Neural crest cell (in vitro differentiated cells): ENCODE measurements around the gene PCID2. TPM values are rescaled to one million over a fixed set of nuclear protein-coding genes. Genes with fewer than 3 reads are reported as not detected.
"Not testable (repeated sequence)": the region's sequence is repeated elsewhere in the genome, so short reads cannot be mapped to it uniquely, and the experiment has no call there.

ENCODE experiments used
- DNase-seq: peaks from one replicate; pipeline ENCODE4 v3.0.0; 2021; ENCODE audit warnings: low read depth, mixed read lengths, low spot score
- H3K27ac Mint-ChIP-seq: one replicate; pipeline ENCODE4 v1.8.0; 2021; ENCODE audit warnings: mild to moderate bottlenecking, mixed read lengths; ENCODE audit not compliant: unreplicated experiment
- H3K27me3 Mint-ChIP-seq: 2 replicates; pipeline ENCODE4 v1.8.0; 2021; ENCODE audit warnings: low read depth, mild to moderate bottlenecking, mixed read lengths
- H3K36me3 Mint-ChIP-seq: 2 replicates; pipeline ENCODE4 v1.8.0; 2021; ENCODE audit warnings: low read depth, mild to moderate bottlenecking, mixed read lengths
- H3K4me1 Mint-ChIP-seq: 2 replicates; pipeline ENCODE4 v1.8.0; 2021; ENCODE audit warnings: mixed read lengths
- H3K4me3 Mint-ChIP-seq: one replicate; pipeline ENCODE4 v1.8.0; 2021; ENCODE audit warnings: mild to moderate bottlenecking, mixed read lengths
- H3K9me3 Mint-ChIP-seq: 2 replicates; pipeline ENCODE4 v1.8.0; 2021; ENCODE audit warnings: mixed read lengths
- CTCF ChIP-seq: fragments of 200-600 bp; sonication (generic); conservative IDR thresholded peaks from 2 replicates; pipeline ENCODE4 v1.5.0; 2021; ENCODE audit warnings: antibody characterized with exemption, mild to moderate bottlenecking
- total RNA-seq: library from RNA; stranded (reverse); gene quantifications from 2 replicates; pipeline ENCODE4 v1.2.1, GENCODE V29; 2021

The PCID2 gene
- total RNA-seq, 1 donor from 2014 or later, result 60.4 TPM

- H3K9me3 Mint-ChIP-seq, result no peaks in the 10 kb centered on the region
- H3K27ac Mint-ChIP-seq, result no peak overlapping the region
- no peak for TF ChIP-seq CTCF
- H3K27me3 Mint-ChIP-seq, result peaks cover 32% of the 10 kb centered on the region
- H3K4me1 Mint-ChIP-seq, result peaks cover 10% of the 10 kb centered on the region
- peaks cover 9% of the 10 kb centered on the region for H3K36me3 Mint-ChIP-seq
- no peak overlapping the region for H3K4me3 Mint-ChIP-seq
- no peak for DNase-seq
These were observed 45.4 kb downstream of the PCID2 start for GRCh38 chr13:113162783-113163685.

- H3K27me3 Mint-ChIP-seq, result peaks cover 38% of the 10 kb centered on the region
- H3K27ac Mint-ChIP-seq, H3K9me3 Mint-ChIP-seq, DNase-seq, H3K36me3 Mint-ChIP-seq, H3K4me3 Mint-ChIP-seq: not testable (repeated sequence)
- H3K4me1 Mint-ChIP-seq, result peaks cover 10% of the 10 kb centered on the region
These were observed 46.5 kb downstream of the PCID2 start for GRCh38 chr13:113161975-113162374.

GRCh38 chr13:113161433-113161832 lies 47.0 kb downstream of the PCID2 start:
- Mint-ChIP-seq H3K36me3 (no peaks in the 10 kb centered on the region), H3K4me1 (peaks cover 10% of the 10 kb centered on the region), H3K27ac (peak overlapping the region; percentile 24), H3K27me3 (peaks cover 40% of the 10 kb centered on the region), H3K4me3 (no peak overlapping the region), H3K9me3 (no peaks in the 10 kb centered on the region)
- no peak for DNase-seq
- TF ChIP-seq CTCF, result no peak

DNA sequence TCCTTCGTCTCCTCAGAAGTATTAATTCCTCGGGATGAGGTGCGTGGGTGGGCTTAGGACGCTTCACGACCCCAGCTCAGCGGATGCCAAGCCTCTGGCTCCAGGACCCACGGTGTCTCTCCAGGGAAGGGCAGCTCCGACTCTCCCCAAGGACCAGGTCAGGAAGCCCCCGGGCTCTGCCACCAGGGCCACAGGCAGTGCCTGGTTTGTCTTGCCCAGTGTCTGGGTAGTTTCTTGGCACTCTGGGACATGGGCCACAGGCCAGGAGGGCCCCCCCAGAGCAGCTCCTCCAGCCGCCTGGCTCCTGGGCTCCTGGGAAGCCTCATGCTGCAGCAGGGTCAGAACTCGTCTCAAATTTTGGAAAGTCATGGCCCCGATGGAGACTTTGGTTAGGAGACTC lies 47.5 kb downstream of the PCID2 start:
- TF ChIP-seq CTCF, result no peak
- no peaks in the 10 kb centered on the region for H3K36me3 Mint-ChIP-seq
- peaks cover 40% of the 10 kb centered on the region for H3K27me3 Mint-ChIP-seq
- no peak overlapping the region for H3K4me3 Mint-ChIP-seq
- H3K9me3 Mint-ChIP-seq, result no peaks in the 10 kb centered on the region
- no peak for DNase-seq
- H3K27ac Mint-ChIP-seq, result peak overlapping the region; percentile 24
- H3K4me1 Mint-ChIP-seq, result peaks cover 10% of the 10 kb centered on the region

DNA sequence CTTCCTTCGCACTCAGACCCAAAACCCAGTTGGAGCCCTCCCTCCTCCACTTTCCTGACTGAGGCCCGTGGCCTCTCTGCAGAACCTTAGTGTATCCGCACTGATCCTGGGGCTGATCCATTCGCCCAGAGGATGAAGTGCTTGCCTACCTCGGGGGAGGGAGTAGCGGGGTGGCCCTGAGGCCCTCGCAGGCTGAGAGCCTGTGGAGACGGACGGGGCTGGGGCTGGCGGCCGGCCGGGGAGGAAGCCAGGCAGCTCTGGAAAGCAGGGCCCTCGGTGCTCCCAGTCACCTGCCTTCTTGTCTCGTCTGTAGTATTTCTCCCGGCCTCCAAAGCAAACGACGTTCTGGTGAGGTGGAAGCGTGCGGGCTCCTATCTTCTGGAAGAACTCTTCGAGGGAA lies 48.8 kb downstream of the PCID2 start:
- Mint-ChIP-seq H3K36me3 (no peaks in the 10 kb centered on the region), H3K9me3 (peaks cover 5% of the 10 kb centered on the region)

More for the DNA sequence above, 48.8 kb downstream of the PCID2 start:
- TF ChIP-seq CTCF, result no peak
- Mint-ChIP-seq H3K4me3 (no peak overlapping the region), H3K4me1 (peaks cover 17% of the 10 kb centered on the region), H3K27me3 (peaks cover 43% of the 10 kb centered on the region), H3K27ac (no peak overlapping the region)
- DNase-seq, result no peak
